GM21786 (cell line): ENCODE data around the gene ZFHX3.
A peak's percentile ranks its signal among the peaks of the same experiment; 100 is the strongest.

Experiments used
- ATAC-seq: cut with Tn5 transposase; IDR thresholded peaks from one replicate; pipeline ENCODE4 v1.9.1; 2021; ENCODE audit not compliant: unreplicated experiment

The ZFHX3 gene

GRCh38 chr16:72836985-72837384 is 210.9 kb downstream of the ZFHX3 start:
- no peak for ATAC-seq

GRCh38 chr16:72836181-72836580 is 211.7 kb downstream of the ZFHX3 start:
- ATAC-seq = no peak

- ATAC-seq = no peak
Observed at GRCh38 chr16:72835086-72835485, 212.8 kb downstream of the ZFHX3 start.

- ATAC-seq = no peak
Observed at GRCh38 chr16:72834499-72834898, 213.4 kb downstream of the ZFHX3 start.

- ATAC-seq = no peak
Observed at GRCh38 chr16:72833969-72834368, 214.0 kb downstream of the ZFHX3 start.

GRCh38 chr16:72833482-72833881 is 214.4 kb downstream of the ZFHX3 start:
- no peak for ATAC-seq

GRCh38 chr16:72832621-72833248 is 215.2 kb downstream of the ZFHX3 start:
- ATAC-seq = peak; percentile 71

- ATAC-seq = no peak
Observed at GRCh38 chr16:72829846-72830775, 217.8 kb downstream of the ZFHX3 start.

GRCh38 chr16:72827866-72828265 is 220.1 kb downstream of the ZFHX3 start:
- ATAC-seq = no peak

GRCh38 chr16:72825912-72826621 is 221.9 kb downstream of the ZFHX3 start:
- no peak for ATAC-seq

GRCh38 chr16:72824761-72825160 is 223.2 kb downstream of the ZFHX3 start:
- no peak for ATAC-seq

- no peak for ATAC-seq
Observed at GRCh38 chr16:72824027-72824426, 223.9 kb downstream of the ZFHX3 start.

- ATAC-seq = no peak
Observed at GRCh38 chr16:72821185-72821950, 226.6 kb downstream of the ZFHX3 start.

GRCh38 chr16:72819345-72819744 is 228.6 kb downstream of the ZFHX3 start:
- ATAC-seq = no peak

- no peak for ATAC-seq
Observed at GRCh38 chr16:72818236-72818845, 229.6 kb downstream of the ZFHX3 start.

- ATAC-seq = peak; percentile 87
Observed at GRCh38 chr16:72815348-72816318, 232.3 kb downstream of the ZFHX3 start.

- no peak for ATAC-seq
Observed at GRCh38 chr16:72814226-72814625, 233.7 kb downstream of the ZFHX3 start.

GRCh38 chr16:72812672-72813071 is 235.3 kb downstream of the ZFHX3 start:
- no peak for ATAC-seq

GRCh38 chr16:72811876-72812275 is 236.1 kb downstream of the ZFHX3 start:
- no peak for ATAC-seq
